GM13976 (cell line): ENCODE results near the gene PRRX1.

Experiments used
- DNase-seq: peaks from one replicate; pipeline ENCODE4 v3.0.0; 2012; ENCODE audit warnings: low spot score
- CTCF ChIP-seq: IDR thresholded peaks from 2 replicates; pipeline ENCODE4 v1.5.1; 2012; ENCODE audit warnings: borderline replicate concordance, mild to moderate bottlenecking; ENCODE audit not compliant: insufficient read depth; ENCODE audit errors: extremely low read depth, missing control alignments, control extremely low read depth
- in situ Hi-C: fragments of 300-500 bp; cut with MboI; formaldehyde crosslinking; loops from one replicate; pipeline ENCODE4 v1.12.0; 2022; ENCODE audit warnings: low sequenced_read_pairs, mixed read lengths, inconsistent platforms; ENCODE audit not compliant: unreplicated experiment

Gene PRRX1

DNA sequence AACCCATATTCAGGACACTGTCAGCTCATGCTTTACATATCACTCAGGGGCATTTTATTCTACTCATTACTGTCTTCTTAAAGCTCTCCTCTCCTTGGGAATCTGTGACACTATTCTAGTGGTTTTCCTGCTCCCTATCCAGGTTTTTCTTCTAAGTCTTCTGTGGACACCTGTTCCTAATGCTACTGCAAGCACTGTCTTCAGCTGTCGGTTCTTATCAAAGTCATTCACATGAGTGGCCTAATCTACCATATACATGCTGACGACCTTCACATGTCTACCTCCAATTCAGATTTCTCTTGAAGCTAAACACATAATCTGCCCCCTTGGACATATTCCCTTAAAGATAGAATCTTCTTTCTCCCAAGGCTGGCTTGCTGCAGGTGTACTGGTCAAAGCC is 39.8 kb upstream of the PRRX1 start:
- no peak for DNase-seq
- no peak for TF ChIP-seq CTCF
- in situ Hi-C loops: no loop called here

GRCh38 chr1:170630977-170631376 is 33.0 kb upstream of the PRRX1 start:
- in situ Hi-C loops: no loop called here
- no peak for TF ChIP-seq CTCF
- DNase-seq: no peak

DNA sequence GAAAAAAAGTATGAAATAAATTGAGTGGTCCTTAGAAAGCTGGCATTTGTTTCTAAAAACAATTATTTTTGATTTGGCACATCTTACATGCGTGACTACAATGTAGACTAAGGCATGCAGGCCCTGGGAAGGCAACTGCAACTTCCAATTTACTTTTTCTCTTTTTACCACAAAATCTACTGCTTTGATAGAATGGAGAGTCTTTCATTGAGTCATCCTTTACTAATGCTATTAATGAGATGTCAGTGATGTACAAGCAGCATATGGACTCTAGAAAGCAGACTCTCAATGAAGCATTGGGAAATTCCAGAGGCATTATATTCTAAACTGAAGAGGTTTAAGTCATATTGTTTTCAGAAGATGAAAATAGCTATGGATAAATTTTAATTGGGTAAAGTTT is 29.6 kb upstream of the PRRX1 start:
- no peak for TF ChIP-seq CTCF
- in situ Hi-C loops: no loop called here
- DNase-seq: no peak

- TF ChIP-seq CTCF: no peak
- in situ Hi-C loops: no loop called here
- DNase-seq: no peak
These were observed 29.0 kb upstream of the PRRX1 start for GRCh38 chr1:170634824-170635410.

DNA sequence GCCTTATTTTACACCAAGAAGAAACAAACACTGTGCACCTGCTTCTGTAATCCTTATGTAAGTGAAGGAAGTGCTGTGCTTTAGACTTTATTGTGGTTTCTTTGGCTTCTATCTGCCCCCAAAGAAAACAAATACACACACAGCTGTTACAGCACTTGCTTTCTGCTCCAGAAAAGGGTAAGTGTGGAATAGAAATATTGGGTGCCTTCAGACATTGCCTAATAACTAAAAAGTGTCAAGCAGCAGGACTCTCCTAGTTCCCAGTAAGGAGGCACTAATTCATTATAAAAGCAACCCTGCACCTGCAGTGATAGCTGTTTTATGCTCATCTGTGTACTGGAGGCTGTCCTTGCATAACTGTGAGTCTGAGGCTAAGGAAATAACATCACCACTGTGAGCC is 23.4 kb upstream of the PRRX1 start:
- in situ Hi-C loops: no loop called here
- DNase-seq: no peak
- TF ChIP-seq CTCF: no peak

- no peak for TF ChIP-seq CTCF
- in situ Hi-C loops: no loop called here
- DNase-seq: peak; percentile 17
These were observed 6.6 kb upstream of the PRRX1 start for GRCh38 chr1:170657275-170657853.

DNA sequence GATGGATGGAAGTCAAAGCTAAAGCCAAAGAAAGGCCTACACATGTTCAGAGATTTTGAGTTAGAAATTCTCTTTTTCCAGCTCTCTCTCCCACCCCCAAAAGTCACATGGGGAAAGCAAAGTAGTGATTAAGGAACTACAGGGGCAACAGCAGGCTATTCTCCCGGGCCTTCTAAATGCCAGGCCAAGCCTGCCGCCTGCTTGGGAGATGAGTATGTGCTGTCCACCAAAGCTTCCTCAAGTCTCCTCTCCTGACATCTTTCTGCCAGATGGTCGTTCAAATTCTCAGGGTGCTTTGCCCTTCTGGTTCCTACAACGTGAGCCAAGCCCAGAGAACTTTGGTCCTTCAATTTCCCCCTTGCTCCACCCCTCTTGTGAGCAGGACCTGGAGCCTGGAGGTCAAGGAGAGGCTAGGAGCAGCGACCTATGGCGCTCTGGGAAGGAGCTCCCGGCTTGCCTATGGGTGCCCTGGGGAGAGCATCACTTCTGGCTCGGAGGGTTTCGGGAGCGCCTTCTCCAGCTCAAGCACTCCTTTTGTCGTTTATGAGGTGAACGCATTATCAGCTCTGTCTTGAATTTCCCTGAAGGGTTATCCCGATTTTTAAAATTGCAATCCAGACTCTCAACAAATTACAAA is 4.4 kb upstream of the PRRX1 start:
- no peak for DNase-seq
- TF ChIP-seq CTCF: no peak
- in situ Hi-C loops: no loop called here
